Esophagus squamous epithelium (tissue), 4 donors: Measurements from ENCODE around the gene MRPS33.

Source experiments
- POLR2A ChIP-seq, 4 donors: fragments of 450-650 bp; IDR thresholded peaks; one replicate each; pipeline ENCODE4 v1.6.1; 2017; ENCODE audit warnings: antibody characterized with exemption in 4 of 4, mild to moderate bottlenecking in 4 of 4, moderate library complexity in 3 of 4
- TF ChIP-seq, protein P1 (sequence below), 6 experiments: fragments of 450-650 bp in 4 of 6; fragments of 200-600 bp in 2 of 6; sonication (generic) in 2 of 6; IDR thresholded peaks; one replicate each; pipeline ENCODE4 v1.5.1; 2016 to 2019; ENCODE audit warnings: antibody characterized with exemption in 6 of 6, mild to moderate bottlenecking in 4 of 6, moderate library complexity in 4 of 6

GRCh38 chr7:141043616-141044015 is 28.9 kb upstream of the MRPS33 start:
- TF ChIP-seq, protein P1, sequence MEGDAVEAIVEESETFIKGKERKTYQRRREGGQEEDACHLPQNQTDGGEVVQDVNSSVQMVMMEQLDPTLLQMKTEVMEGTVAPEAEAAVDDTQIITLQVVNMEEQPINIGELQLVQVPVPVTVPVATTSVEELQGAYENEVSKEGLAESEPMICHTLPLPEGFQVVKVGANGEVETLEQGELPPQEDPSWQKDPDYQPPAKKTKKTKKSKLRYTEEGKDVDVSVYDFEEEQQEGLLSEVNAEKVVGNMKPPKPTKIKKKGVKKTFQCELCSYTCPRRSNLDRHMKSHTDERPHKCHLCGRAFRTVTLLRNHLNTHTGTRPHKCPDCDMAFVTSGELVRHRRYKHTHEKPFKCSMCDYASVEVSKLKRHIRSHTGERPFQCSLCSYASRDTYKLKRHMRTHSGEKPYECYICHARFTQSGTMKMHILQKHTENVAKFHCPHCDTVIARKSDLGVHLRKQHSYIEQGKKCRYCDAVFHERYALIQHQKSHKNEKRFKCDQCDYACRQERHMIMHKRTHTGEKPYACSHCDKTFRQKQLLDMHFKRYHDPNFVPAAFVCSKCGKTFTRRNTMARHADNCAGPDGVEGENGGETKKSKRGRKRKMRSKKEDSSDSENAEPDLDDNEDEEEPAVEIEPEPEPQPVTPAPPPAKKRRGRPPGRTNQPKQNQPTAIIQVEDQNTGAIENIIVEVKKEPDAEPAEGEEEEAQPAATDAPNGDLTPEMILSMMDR (IDR thresholded peaks at IDR 0.05), result no peak
- TF ChIP-seq POLR2A (IDR thresholded peaks at IDR 0.05), result no peak
